GM12892 (cell line): ENCODE results near the gene NOM1.

ENCODE experiments used
- POLR2A ChIP-seq: IDR thresholded peaks from 2 replicates; pipeline ENCODE4 v1.6.1; 2011; ENCODE audit warnings: low read depth, low read length, control low read depth
- TAF1 ChIP-seq: IDR thresholded peaks from 2 replicates; pipeline ENCODE4 v1.6.1; 2011; ENCODE audit warnings: low read depth, mild to moderate bottlenecking, control low read depth, low read length, borderline replicate concordance

GRCh38 chr7:156963472-156963871, 14.0 kb downstream of the NOM1 start:
- no peak for TF ChIP-seq TAF1
- TF ChIP-seq POLR2A: no peak
